Measurements from ENCODE around the gene FCHSD2. TPM values are rescaled to one million over a fixed set of nuclear protein-coding genes. Genes with fewer than 3 reads are reported as not detected.

FCHSD2 gene
- total RNA-seq, 4 donors from 2014 or later: 20.4 to 42.4 (median 26.4) TPM

- no peaks in the 10 kb centered on the region for H3K4me1 ChIP-seq
- DNase-seq (ENCODE audit: extremely low spot score): no peak
- no peak for TF ChIP-seq POLR2AphosphoS5 (IDR thresholded peaks at IDR 0.05)
- TF ChIP-seq EP300 (IDR thresholded peaks at IDR 0.05): no peak
- TF ChIP-seq CTCF (IDR thresholded peaks at IDR 0.05): no peak
- no peak for TF ChIP-seq POLR2A (IDR thresholded peaks at IDR 0.05; ENCODE audit: low read depth)
- no peak overlapping the region for H3K27ac ChIP-seq (replicated peaks in 1 of 4)
- WGBS: 100% methylated on average over 2 of the region's 2 CpGs
- H3K9me3 ChIP-seq: no peaks in the 10 kb centered on the region
- no peaks in the 10 kb centered on the region for H3K27me3 ChIP-seq
- no peak overlapping the region for H3K4me3 ChIP-seq
- intact Hi-C loops (cut with DNase I): no loop called here
- peaks cover 0 to 31% (median 3%) of the 10 kb centered on the region in 4 donors for H3K36me3 ChIP-seq
Observed at GRCh38 chr11:72900013-72900412, 242.1 kb downstream of the FCHSD2 start.

GRCh38 chr11:72899238-72899637 is 242.9 kb downstream of the FCHSD2 start:
- intact Hi-C loops (cut with DNase I): no loop called here
- WGBS: 84% methylated on average over 2 of the region's 2 CpGs
- no peaks in the 10 kb centered on the region for H3K9me3 ChIP-seq

GRCh38 chr11:72897506-72897905 is 244.6 kb downstream of the FCHSD2 start:
- intact Hi-C loops (cut with DNase I): no loop called here
- TF ChIP-seq EP300 (IDR thresholded peaks at IDR 0.05) (no peak), CTCF (IDR thresholded peaks at IDR 0.05) (no peak), POLR2A (IDR thresholded peaks at IDR 0.05; ENCODE audit: low read depth) (no peak), POLR2AphosphoS5 (IDR thresholded peaks at IDR 0.05) (no peak)
- no peak for DNase-seq (ENCODE audit: extremely low spot score)
- H3K27me3 ChIP-seq: no peaks in the 10 kb centered on the region
- no peak overlapping the region for H3K4me3 ChIP-seq
- no peak overlapping the region for H3K27ac ChIP-seq (replicated peaks in 1 of 4)
- H3K4me1 ChIP-seq: no peaks in the 10 kb centered on the region
- H3K36me3 ChIP-seq: peaks cover 0 to 31% (median 0%) of the 10 kb centered on the region in 4 donors
- H3K9me3 ChIP-seq: no peaks in the 10 kb centered on the region

More at GRCh38 chr11:72899238-72899637, 242.9 kb downstream of the FCHSD2 start:
- TF ChIP-seq POLR2A (IDR thresholded peaks at IDR 0.05; ENCODE audit: low read depth): no peak
- TF ChIP-seq CTCF (IDR thresholded peaks at IDR 0.05): no peak
- no peak for TF ChIP-seq POLR2AphosphoS5 (IDR thresholded peaks at IDR 0.05)
- no peak for TF ChIP-seq EP300 (IDR thresholded peaks at IDR 0.05)
- Histone ChIP-seq H3K4me1 (no peaks in the 10 kb centered on the region), H3K27me3 (no peaks in the 10 kb centered on the region), H3K4me3 (no peak overlapping the region), H3K27ac (replicated peaks in 1 of 4) (no peak overlapping the region), H3K36me3 (peaks cover 0 to 31% (median 3%) of the 10 kb centered on the region in 4 donors)
- no peak for DNase-seq (ENCODE audit: extremely low spot score)

- no peak for DNase-seq (ENCODE audit: extremely low spot score)
- Histone ChIP-seq H3K9me3 (no peaks in the 10 kb centered on the region), H3K4me1 (no peaks in the 10 kb centered on the region), H3K36me3 (peaks cover 0 to 20% (median 0%) of the 10 kb centered on the region in 4 donors), H3K27me3 (no peaks in the 10 kb centered on the region), H3K27ac (replicated peaks in 1 of 4) (no peak overlapping the region), H3K4me3 (no peak overlapping the region)
- TF ChIP-seq CTCF (IDR thresholded peaks at IDR 0.05) (no peak), POLR2A (IDR thresholded peaks at IDR 0.05; ENCODE audit: low read depth) (no peak), EP300 (IDR thresholded peaks at IDR 0.05) (no peak), POLR2AphosphoS5 (IDR thresholded peaks at IDR 0.05) (no peak)
- intact Hi-C loops (cut with DNase I): no loop called here
- WGBS: 85% methylated on average over 1 of the region's 1 CpG
Observed at GRCh38 chr11:72896431-72896830, 245.7 kb downstream of the FCHSD2 start.

- no peak overlapping the region for H3K27ac ChIP-seq (replicated peaks in 1 of 4)
- peaks cover 6 to 42% (median 30%) of the 10 kb centered on the region in 4 donors for H3K36me3 ChIP-seq
- H3K9me3 ChIP-seq: no peaks in the 10 kb centered on the region
- WGBS: 98% methylated on average over 2 of the region's 2 CpGs
- intact Hi-C loops (cut with DNase I): no loop called here
- TF ChIP-seq EP300 (IDR thresholded peaks at IDR 0.05) (no peak), POLR2A (IDR thresholded peaks at IDR 0.05; ENCODE audit: low read depth) (no peak), POLR2AphosphoS5 (IDR thresholded peaks at IDR 0.05) (no peak), CTCF (IDR thresholded peaks at IDR 0.05) (no peak)
- H3K27me3 ChIP-seq: no peaks in the 10 kb centered on the region
- DNase-seq (ENCODE audit: extremely low spot score): no peak
- H3K4me1 ChIP-seq: no peaks in the 10 kb centered on the region
- no peak overlapping the region for H3K4me3 ChIP-seq
Observed at GRCh38 chr11:72890881-72891280, 251.2 kb downstream of the FCHSD2 start.
